Panc1 (cell line): ENCODE results near the gene TSPYL1. TPM values are rescaled to one million over a fixed set of nuclear protein-coding genes. Genes with fewer than 3 reads are reported as not detected.

Experiments used
- ATAC-seq: fragments of 200-7000 bp; cut with Tn5 transposase; 2 replicates; pipeline ENCODE4 v1.9.1; 2020; ENCODE audit warnings: mild to moderate bottlenecking, moderate library complexity
- BruUV-seq: library from RNA; stranded (reverse); fragments of 400-500 nt; replicated peaks from 2 replicates; lab custom pipeline; 2021; lab: Mats Ljungman, UMichigan
- CTCF ChIA-PET: fragments of 300-600 bp; sonication (Branson Sonifier 250); formaldehyde crosslinking; loops from one replicate; lab custom pipeline; 2022; ENCODE audit warnings: antibody characterized with exemption; lab: Charles Lee
- POLR2A ChIA-PET: fragments of 300-600 bp; sonication (Branson Sonifier 250); formaldehyde crosslinking; loops from one replicate; lab custom pipeline; 2022; ENCODE audit warnings: antibody characterized with exemption; lab: Charles Lee
- DNase-seq: peaks from one replicate; pipeline ENCODE4 v3.0.0-alpha.2; 2010; ENCODE audit warnings: low read depth, low spot score
- H3K27ac ChIP-seq: 2 replicates; pipeline ENCODE4 v1.5.1; 2011; ENCODE audit warnings: mild to moderate bottlenecking, low read length, inconsistent platforms
- H3K27me3 ChIP-seq: fragments of 200-500 bp; sonication (Bioruptor generic); 2 replicates; pipeline ENCODE4 v1.6.0; 2014; ENCODE audit warnings: low read length, inconsistent platforms; ENCODE audit not compliant: control insufficient read depth, insufficient read depth
- H3K36me3 ChIP-seq: fragments of 200-500 bp; sonication (Bioruptor generic); 2 replicates; pipeline ENCODE4 v1.5.1; 2014; ENCODE audit warnings: inconsistent platforms, mild to moderate bottlenecking, low read length, moderate library complexity; ENCODE audit not compliant: control insufficient read depth, insufficient read depth
- H3K4me1 ChIP-seq: 2 replicates; pipeline ENCODE4 v1.5.1; 2011; ENCODE audit warnings: inconsistent platforms, mild to moderate bottlenecking, low read length, moderate library complexity; ENCODE audit not compliant: control insufficient read depth, insufficient read depth
- H3K4me3 ChIP-seq, 2 experiments: 2 replicates each; pipeline ENCODE4 v1.5.1; 2011 to 2012; ENCODE audit warnings: low read depth in 2 of 2, low read length in 2 of 2, mild to moderate bottlenecking in 2 of 2, inconsistent platforms in 1 of 2, moderate library complexity in 1 of 2
- H3K9me3 ChIP-seq: fragments of 200-500 bp; sonication (Bioruptor generic); 2 replicates; pipeline ENCODE4 v1.5.1; 2014; ENCODE audit warnings: low read depth, mild to moderate bottlenecking, inconsistent platforms, low read length, moderate library complexity; ENCODE audit not compliant: control insufficient read depth, insufficient read depth
- POLR2AphosphoS5 ChIP-seq: IDR thresholded peaks from 2 replicates; pipeline ENCODE4 v1.6.1; 2012; ENCODE audit warnings: mild to moderate bottlenecking, low read depth, low read length, moderate library complexity
- SIN3A ChIP-seq: IDR thresholded peaks from 2 replicates; pipeline ENCODE4 v1.6.1; 2012; ENCODE audit warnings: low read depth, mild to moderate bottlenecking, low read length, moderate library complexity, borderline replicate concordance; ENCODE audit not compliant: insufficient read depth
- TCF7L2 ChIP-seq: IDR thresholded peaks from 2 replicates; pipeline ENCODE4 v1.6.1; 2011; ENCODE audit warnings: mild to moderate bottlenecking, low read depth, low read length, inconsistent platforms
- in situ Hi-C: cut with HindIII; loops from 2 replicates; pipeline ENCODE4 v1.10.0; 2016; ENCODE audit warnings: low sequenced_read_pairs, low pct_unique_long_range_greater_than_20kb
- intact Hi-C: fragments of 100-400 bp; cut with micrococcal nuclease; formaldehyde crosslinking; loops from one replicate; pipeline ENCODE4 v1.10.0; 2022; ENCODE audit not compliant: unreplicated experiment
- total RNA-seq: library from RNA; stranded (reverse); gene quantifications from one replicate; pipeline ENCODE4 v1.2.1, GENCODE V29; 2021; ENCODE audit not compliant: unreplicated experiment
- TF ChIP-seq, protein P1 (sequence below), 2 experiments: IDR thresholded peaks; 2 replicates each; pipeline ENCODE4 v1.6.1; 2011 to 2012; ENCODE audit warnings: low read depth in 2 of 2, control low read depth in 1 of 2, low read length in 1 of 2, mild to moderate bottlenecking in 1 of 2, moderate library complexity in 1 of 2; ENCODE audit not compliant: insufficient read depth in 1 of 2
- TF ChIP-seq, protein P2 (sequence below): fragments of 450-650 bp; IDR thresholded peaks from 2 replicates; pipeline ENCODE4 v1.5.1; 2017; ENCODE audit warnings: mild to moderate bottlenecking

TSPYL1 gene
- total RNA-seq, 1 experiment from 2014 or later: 103 TPM

GRCh38 chr6:116239256-116239655 is 40.5 kb downstream of the TSPYL1 start:
- ATAC-seq (no peak), DNase-seq (no peak)
- Histone ChIP-seq H3K27me3 (no peaks in the 10 kb centered on the region), H3K4me3 (no peak overlapping the region), H3K36me3 (0 out of 2 replicates have a peak, but pooled peaks cover 3% of the 10 kb centered on the region), H3K4me1 (no peaks in the 10 kb centered on the region), H3K9me3 (no peaks in the 10 kb centered on the region), H3K27ac (no peak overlapping the region)
- no peak for TF ChIP-seq TCF7L2
- TF ChIP-seq POLR2AphosphoS5: no peak
- TF ChIP-seq, protein P1, sequence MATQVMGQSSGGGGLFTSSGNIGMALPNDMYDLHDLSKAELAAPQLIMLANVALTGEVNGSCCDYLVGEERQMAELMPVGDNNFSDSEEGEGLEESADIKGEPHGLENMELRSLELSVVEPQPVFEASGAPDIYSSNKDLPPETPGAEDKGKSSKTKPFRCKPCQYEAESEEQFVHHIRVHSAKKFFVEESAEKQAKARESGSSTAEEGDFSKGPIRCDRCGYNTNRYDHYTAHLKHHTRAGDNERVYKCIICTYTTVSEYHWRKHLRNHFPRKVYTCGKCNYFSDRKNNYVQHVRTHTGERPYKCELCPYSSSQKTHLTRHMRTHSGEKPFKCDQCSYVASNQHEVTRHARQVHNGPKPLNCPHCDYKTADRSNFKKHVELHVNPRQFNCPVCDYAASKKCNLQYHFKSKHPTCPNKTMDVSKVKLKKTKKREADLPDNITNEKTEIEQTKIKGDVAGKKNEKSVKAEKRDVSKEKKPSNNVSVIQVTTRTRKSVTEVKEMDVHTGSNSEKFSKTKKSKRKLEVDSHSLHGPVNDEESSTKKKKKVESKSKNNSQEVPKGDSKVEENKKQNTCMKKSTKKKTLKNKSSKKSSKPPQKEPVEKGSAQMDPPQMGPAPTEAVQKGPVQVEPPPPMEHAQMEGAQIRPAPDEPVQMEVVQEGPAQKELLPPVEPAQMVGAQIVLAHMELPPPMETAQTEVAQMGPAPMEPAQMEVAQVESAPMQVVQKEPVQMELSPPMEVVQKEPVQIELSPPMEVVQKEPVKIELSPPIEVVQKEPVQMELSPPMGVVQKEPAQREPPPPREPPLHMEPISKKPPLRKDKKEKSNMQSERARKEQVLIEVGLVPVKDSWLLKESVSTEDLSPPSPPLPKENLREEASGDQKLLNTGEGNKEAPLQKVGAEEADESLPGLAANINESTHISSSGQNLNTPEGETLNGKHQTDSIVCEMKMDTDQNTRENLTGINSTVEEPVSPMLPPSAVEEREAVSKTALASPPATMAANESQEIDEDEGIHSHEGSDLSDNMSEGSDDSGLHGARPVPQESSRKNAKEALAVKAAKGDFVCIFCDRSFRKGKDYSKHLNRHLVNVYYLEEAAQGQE (IDR thresholded peaks at IDR 0.05; ENCODE audit: insufficient read depth in 1 of 2, low read depth in 2 of 2, low read length in 1 of 2): no peak
- no peak for TF ChIP-seq SIN3A
- TF ChIP-seq, protein P2, sequence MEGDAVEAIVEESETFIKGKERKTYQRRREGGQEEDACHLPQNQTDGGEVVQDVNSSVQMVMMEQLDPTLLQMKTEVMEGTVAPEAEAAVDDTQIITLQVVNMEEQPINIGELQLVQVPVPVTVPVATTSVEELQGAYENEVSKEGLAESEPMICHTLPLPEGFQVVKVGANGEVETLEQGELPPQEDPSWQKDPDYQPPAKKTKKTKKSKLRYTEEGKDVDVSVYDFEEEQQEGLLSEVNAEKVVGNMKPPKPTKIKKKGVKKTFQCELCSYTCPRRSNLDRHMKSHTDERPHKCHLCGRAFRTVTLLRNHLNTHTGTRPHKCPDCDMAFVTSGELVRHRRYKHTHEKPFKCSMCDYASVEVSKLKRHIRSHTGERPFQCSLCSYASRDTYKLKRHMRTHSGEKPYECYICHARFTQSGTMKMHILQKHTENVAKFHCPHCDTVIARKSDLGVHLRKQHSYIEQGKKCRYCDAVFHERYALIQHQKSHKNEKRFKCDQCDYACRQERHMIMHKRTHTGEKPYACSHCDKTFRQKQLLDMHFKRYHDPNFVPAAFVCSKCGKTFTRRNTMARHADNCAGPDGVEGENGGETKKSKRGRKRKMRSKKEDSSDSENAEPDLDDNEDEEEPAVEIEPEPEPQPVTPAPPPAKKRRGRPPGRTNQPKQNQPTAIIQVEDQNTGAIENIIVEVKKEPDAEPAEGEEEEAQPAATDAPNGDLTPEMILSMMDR: no peak
- POLR2A ChIA-PET: no interaction called here
- in situ Hi-C loops (no loop called here), intact Hi-C loops (no loop called here)
- CTCF ChIA-PET: no interaction called here
- no TSS peak for BruUV-seq

DNA sequence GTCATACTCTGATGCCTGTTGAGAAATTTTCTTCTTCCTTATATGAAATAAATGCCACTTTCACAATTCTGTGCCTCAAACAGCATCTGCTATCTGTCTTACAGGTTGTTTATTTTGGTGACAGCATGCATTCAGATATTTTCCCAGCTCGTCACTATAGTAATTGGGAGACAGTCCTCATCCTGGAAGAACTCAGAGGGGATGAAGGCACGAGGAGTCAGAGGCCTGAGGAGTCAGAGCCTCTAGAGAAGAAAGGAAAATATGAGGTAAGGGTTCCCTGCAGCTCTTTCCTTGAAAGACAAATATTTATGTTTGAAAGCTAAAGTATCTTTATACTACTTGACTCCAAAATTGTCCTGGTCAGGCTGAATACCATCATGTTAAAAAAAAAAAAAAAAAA is 41.6 kb downstream of the TSPYL1 start:
- POLR2A ChIA-PET: no interaction called here
- no peaks in the 10 kb centered on the region for H3K27me3 ChIP-seq
- 0 out of 2 replicates have a peak, but pooled peaks cover 3% of the 10 kb centered on the region for H3K36me3 ChIP-seq
- no TSS peak for BruUV-seq
- intact Hi-C loops: no loop called here
- no peak overlapping the region for H3K27ac ChIP-seq
- ATAC-seq: no peak
- H3K4me3 ChIP-seq: no peak overlapping the region
- CTCF ChIA-PET: no interaction called here
- no peaks in the 10 kb centered on the region for H3K9me3 ChIP-seq
- no peaks in the 10 kb centered on the region for H3K4me1 ChIP-seq
- DNase-seq: no peak
- in situ Hi-C loops: no loop called here
- TF ChIP-seq TCF7L2 (no peak), SIN3A (no peak), POLR2AphosphoS5 (no peak)
- TF ChIP-seq, protein P1 (IDR thresholded peaks at IDR 0.05; ENCODE audit: insufficient read depth in 1 of 2, low read depth in 2 of 2, low read length in 1 of 2): no peak
- TF ChIP-seq, protein P2: no peak
